Activated gamma-delta T cell treated with anti-CD3 and anti-CD28 coated beads, Interleukin-2, amount 50 U/mL, for 16 hours (primary cell): ENCODE measurements around the gene TMEM266.

Experiments used
- DNase-seq: peaks from one replicate; pipeline ENCODE4 v3.0.0-alpha.2; 2020; ENCODE audit warnings: low read depth

Gene TMEM266

GRCh38 chr15:76162036-76162398, 102.2 kb downstream of the TMEM266 start:
- DNase-seq: no peak

GRCh38 chr15:76162784-76163456, 103.1 kb downstream of the TMEM266 start:
- DNase-seq: no peak

DNA sequence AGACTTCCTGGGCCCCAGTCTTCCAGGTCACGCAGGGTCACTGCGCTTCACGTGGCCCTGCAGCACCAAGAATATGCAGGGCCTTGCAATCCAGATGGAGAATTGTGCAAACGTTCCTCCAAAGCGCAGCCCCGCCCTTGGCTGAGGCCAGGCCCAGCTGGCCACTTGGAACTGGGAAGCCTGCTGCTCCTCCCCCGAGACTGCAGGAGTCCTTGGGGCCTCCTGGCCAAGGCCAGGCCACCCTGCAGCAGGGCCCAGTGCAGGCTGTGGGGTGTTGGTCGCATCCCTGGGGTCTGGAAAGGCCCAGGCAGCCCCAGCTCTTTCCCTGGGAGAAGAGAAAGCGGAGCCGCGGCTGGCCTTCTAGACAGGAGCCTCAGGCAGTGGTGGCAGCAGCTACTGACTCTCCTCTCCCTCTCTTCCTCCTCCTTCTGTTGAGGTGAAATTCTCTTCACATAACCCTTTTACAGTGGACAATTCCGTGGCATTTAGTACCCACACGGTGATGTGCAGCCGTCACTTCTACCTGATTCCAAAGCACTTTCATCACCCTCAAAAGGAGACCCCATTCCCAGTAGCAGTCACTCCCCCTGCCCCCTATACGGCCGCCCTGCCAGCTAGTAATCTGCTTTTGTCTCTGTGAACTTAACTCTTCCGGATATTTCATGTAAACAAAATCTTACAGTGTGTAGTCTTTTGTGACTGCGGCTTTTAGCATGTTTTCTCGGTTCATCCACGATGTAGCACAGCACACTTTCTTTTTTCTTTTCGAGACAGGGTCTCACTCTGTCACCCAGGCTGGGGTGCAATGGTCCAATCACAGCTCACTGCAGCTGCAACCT, 103.9 kb downstream of the TMEM266 start:
- no peak for DNase-seq

GRCh38 chr15:76164602-76165001, 104.8 kb downstream of the TMEM266 start:
- no peak for DNase-seq

- no peak for DNase-seq
Observed at GRCh38 chr15:76165951-76166350, 106.2 kb downstream of the TMEM266 start.

GRCh38 chr15:76168237-76168984, 108.6 kb downstream of the TMEM266 start:
- DNase-seq: no peak

GRCh38 chr15:76169018-76169417, 109.2 kb downstream of the TMEM266 start:
- DNase-seq: no peak

DNA sequence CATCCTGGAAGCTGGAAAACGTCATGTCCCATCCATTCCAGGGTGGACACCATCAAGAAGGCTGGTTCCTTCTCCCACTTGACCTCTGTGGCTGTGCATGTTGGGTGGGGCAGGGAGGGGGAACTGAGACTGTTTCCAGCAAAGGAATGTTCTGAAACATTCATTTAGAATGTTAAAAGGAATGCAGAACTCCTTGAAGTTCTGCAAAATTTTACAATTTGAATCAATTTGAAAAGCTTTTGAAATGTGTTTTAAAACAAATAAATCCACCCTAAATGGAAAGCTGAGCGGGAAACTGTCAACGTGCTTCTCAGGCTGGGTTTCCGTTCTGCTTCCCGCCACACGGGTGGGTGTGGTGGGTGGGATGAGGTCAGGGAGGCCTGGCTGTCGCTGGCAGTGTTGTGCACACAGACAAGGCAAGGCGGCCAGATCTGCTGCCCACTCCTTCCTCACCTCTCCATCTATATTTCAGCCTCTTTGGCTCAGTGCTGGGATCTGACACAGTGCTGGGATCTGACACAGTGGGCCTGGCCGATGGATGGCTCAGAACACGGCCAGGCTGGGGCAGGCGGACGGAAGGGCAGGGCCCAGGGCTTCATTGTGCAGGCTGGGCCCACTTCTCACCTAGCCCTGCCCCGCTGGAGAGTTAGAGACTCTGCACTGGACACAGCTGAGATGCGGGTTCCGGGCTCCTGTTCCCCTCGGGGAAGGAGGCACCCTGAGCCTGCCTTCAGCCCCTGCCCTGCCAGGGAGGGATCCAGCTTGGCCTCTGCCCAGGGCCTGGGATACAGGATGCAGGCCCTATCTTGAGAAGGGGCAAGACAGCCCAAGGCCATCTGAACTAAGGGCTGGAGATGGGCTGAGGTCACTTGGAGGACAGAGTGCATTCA, 110.4 kb downstream of the TMEM266 start:
- DNase-seq: no peak

DNA sequence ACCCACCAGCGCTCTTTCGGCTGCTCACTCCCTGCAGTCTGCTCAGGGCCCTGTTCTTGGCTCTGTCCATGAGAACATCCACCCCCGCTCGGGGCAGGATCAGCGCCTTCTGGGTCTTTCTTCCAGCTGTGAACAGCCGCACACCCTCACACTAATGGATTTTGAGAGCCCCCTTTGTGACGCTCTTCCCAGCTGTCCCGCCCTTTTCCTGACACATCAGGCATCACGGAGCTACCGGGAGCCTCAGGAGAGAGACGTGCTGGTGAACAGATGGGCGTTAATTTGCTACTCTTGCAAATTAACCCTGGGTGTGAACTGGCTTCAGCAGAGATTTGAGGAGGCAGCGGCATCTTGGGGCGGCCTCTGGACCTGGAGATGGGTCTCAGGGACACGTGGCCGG, 113.0 kb downstream of the TMEM266 start:
- no peak for DNase-seq

GRCh38 chr15:76173317-76173834, 113.6 kb downstream of the TMEM266 start:
- no peak for DNase-seq

DNA sequence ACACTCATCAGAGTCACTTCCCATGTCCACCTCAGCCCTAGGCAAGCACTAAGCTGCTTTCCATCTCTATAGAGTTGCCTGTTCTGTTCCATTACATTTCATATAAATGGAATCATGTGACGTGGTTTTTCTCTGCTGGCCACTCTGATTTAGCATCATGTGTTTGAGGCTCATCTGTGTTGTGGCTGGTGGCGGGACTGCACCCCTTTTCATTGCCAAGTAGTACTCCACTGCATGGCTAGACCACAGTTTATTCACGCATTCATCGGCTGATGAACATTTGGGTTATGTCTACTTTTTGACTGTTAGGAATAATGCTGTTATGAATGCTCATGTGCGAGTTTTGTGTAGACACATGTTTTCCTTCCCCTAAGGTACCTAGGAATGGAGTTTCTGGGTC, 114.9 kb downstream of the TMEM266 start:
- DNase-seq: no peak

- no peak for DNase-seq
Observed at GRCh38 chr15:76175442-76175841, 115.7 kb downstream of the TMEM266 start.

- no peak for DNase-seq
Observed at GRCh38 chr15:76176059-76176458, 116.3 kb downstream of the TMEM266 start.

DNA sequence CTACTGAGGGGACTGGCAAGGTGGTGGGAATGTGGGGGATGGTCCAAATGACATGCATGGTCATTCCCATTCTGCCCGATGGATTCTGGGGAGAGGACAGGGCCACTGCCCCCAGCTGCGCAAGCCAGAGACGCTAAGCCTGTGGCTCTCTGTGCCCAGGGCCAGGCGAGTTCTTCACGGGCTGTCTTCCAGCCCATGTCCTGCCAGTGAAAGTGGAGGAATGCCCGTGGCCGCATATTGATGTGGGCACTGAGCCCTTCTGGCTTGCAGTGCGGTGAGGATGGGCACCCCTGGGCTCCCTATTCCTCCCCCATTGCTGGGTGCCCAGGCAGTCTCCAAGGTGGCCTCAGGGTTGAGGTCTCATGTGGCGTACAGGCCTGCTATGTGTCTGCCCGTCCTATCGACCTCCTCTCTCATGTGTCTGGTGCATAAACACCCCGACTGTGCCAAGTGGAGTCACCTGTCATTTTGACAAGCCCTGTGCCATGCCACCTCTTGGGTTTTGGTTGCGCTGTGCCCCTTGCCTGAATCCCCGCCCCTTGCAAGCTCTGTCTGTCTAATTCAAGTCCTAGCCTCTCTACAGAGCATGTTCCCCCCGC, 116.8 kb downstream of the TMEM266 start:
- DNase-seq: no peak

GRCh38 chr15:76177491-76178040, 117.8 kb downstream of the TMEM266 start:
- no peak for DNase-seq

DNA sequence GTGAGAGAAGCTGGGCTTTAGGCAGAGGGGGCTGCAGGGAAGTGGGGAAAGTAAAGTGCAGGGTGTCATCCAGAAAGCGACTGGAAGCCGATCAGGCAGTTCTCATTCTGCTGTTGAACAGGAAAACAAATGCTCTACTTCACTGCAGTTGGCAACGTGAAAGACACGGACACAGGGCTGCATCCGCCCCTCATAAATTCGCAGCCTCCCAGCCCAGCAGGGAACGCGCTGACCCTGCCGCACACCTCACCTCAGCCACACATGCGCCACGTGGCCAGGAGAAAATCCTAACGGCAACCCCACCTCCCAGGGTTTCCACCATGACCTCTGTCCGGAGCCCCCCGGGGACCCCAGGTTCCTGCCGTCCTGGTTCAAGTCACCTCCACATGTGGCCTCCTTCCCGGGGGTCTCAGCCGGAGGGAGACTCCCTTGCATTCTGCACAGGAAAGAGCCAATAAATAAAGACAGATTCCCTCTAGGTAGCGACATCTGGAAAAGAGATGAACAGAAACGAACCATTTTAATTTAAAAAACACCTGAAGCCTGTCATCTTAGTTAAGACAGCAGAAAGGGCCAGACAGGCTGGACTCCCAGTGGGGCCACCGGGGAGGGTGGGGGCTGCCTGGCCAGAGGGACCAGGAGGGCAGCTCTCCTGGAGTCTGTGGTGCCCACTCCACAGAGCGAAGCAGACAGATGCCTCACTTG, 118.7 kb downstream of the TMEM266 start:
- no peak for DNase-seq

DNA sequence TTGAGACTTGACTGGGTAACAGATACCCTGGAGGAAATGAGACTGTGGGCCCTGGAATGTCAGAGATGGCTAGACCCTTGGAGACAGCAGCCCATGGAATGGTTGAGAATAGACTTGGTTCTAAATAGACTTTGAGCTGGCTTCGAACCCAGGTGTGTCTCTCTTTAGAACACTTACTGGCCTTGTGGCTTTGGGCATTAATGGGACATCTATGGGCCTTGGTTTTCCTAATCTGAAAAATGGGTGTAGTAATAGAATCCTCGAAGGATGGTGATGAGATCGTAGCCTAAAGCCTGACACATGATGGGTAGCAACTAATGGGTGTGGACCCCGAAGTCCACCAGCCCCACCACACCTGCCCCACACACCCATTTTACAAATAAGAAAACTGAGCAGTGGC, 119.2 kb downstream of the TMEM266 start:
- no peak for DNase-seq

GRCh38 chr15:76180321-76180720, 120.5 kb downstream of the TMEM266 start:
- no peak for DNase-seq

DNA sequence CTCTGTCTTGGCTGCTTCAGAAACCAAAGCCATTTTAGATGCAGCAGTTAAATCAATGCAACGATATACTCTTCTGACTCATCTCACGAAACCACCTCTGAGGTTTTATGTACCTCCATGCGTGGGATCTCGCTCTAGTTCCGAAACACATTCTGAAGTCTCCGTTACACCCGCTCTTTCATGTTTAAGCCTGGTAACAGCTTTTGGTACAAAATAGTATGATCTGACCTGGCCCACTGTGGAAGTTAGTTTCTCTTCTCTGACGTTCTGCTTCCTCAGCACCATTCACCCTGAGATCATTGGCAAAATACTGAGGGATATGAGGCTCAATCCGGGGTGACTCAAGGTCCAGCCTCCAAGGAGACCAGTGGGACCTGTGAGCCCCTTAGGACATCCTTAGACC, 121.9 kb downstream of the TMEM266 start:
- DNase-seq: no peak

- no peak for DNase-seq
Observed at GRCh38 chr15:76183930-76184649, 124.3 kb downstream of the TMEM266 start.
